ENCODE measurements around the gene IRX2. TPM values are rescaled to one million over a fixed set of nuclear protein-coding genes. Genes with fewer than 3 reads are reported as not detected.

Gene IRX2
- total and polyA plus RNA-seq, 9 donors: 0.04 to 0.46 (median 0.15) TPM; not detected in 4

DNA sequence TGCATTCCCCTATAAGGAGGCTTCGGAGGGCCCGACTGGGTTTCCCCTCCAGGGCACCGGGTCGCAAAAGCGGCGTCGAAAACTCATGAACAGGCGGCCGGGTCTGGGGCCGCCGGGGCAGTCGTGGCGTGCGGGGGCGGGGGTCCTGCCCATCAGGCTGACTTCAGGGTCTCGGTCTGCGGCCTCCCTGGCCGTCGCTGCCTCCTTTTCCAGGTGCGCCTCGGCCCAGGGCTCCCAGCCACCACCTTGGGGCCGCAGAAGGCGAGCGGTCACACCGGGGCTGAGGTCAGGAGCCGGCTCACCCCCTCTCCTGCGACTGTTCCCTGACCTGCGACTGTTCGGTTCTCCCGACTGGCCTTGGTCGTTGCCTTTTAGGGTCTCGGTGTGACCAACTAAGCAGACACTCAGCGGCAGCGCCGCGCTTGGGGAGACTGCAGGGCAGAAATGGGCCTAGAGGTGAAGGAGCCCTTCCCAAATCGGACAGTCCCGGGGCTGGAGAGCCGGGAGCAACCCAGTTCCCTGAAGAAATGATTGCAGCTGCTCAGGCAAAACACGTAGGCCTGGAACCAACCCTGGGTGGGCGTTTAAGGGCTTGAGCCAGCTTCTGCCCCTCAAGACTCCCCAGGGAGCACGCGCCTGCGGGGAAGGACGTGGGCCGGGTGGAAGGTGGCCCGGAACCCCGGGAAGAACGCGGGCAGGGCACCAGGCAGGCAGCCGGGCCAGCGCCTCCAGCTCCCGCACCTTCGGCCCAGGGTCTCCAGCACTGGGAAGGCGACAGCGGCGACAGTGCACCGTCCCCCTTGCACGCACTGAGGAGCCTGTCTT, 11.2 kb downstream of the IRX2 start:
- intact Hi-C loops (cut with DNase I): no loop called here
- TF ChIP-seq CTCF (IDR thresholded peaks at IDR 0.05) (no peak), POLR2A (IDR thresholded peaks at IDR 0.05) (no peak), EP300 (IDR thresholded peaks at IDR 0.05) (no peak)
- no peaks in the 10 kb centered on the region for H3K4me1 ChIP-seq (ENCODE audit: insufficient read depth)
- peaks cover 0 to 6% of the 10 kb centered on the region in 2 donors for H3K9me3 ChIP-seq
- WGBS, 3 donors: 7 to 21% (median 14%) methylated on average over 50 to 59 of the region's 59 CpGs
- no peak overlapping the region for H3K27ac ChIP-seq
- H3K27me3 ChIP-seq: no peaks in the 10 kb centered on the region
- H3K4me3 ChIP-seq: no peak overlapping the region
- no peaks in the 10 kb centered on the region for H3K36me3 ChIP-seq
- no peak for DNase-seq

DNA sequence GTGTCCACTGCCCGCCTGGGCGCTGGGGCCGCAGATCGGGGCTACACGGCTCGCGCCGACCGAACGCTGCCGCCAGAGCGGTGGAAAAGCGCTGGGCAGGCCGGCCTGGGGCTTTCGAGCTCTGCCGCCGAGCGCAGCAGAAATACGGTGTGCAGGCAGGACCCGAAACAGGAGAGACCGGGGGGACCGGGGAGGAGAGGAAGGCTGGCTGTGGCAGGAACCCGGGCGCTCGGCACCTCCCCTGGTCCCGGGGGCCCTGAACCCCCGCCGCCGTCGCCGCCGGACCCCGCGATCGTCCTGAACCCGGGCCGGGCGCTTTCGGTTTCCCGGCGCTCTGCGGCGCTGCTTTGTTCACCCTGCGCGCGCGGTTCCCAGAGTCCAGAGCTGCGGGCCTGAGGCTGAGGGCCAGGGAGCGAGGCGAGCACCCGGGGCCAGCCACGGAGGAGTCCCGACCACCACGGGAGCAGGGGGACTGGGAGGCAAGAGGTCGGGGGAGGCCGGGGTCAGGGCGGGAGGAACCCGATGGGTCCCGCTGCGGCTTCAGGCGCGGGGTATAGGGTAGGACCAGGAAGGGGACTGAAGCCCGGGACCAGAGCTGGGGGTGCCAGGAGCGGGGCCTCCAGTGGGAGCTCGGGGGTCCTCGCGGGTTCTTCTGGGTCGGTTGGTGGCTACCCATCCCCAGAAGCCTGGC, 12.0 kb downstream of the IRX2 start:
- intact Hi-C loops (cut with DNase I): no loop called here
- no peaks in the 10 kb centered on the region for H3K27me3 ChIP-seq

DNA sequence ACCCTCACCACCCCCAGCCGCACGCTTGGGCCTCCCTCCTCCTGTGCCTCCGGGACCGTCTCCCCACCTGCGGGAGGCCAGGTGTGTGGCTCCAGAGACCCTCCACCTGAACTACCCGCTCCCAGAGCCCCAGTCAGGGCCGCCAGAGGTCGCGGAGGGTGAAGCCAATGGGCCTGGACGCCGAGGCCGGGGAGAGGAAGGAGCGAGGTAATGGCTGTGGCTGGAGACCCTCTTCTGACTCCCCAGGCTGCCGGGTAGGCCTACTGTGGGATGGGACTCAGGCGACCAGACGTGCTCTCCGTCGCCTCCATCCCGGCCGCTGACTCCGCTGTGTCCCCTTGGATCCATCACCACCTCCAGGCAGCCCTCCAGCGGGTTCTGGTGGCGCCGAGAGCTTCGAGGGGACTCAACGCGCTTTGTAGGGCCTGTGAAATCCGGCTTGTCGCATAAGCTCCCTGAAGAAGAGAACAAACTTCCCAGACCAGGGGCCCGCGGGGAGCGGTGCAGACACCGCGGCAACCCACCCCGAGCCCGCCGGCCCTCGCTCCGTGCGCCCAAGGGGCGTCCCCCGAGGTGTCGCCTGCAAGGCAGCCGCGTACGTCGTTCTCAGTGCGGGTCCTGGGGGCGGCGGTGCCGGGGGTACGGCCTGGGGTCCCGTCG, 12.6 kb downstream of the IRX2 start:
- intact Hi-C loops (cut with DNase I): no loop called here

More for the DNA sequence above, 12.0 kb downstream of the IRX2 start:
- TF ChIP-seq POLR2A (IDR thresholded peaks at IDR 0.05) (no peak), EP300 (IDR thresholded peaks at IDR 0.05) (no peak), CTCF (IDR thresholded peaks at IDR 0.05) (no peak)
- Histone ChIP-seq H3K27ac (no peak overlapping the region), H3K4me1 (ENCODE audit: insufficient read depth) (no peaks in the 10 kb centered on the region), H3K9me3 (peaks cover 0 to 6% of the 10 kb centered on the region in 2 donors), H3K36me3 (no peaks in the 10 kb centered on the region), H3K4me3 (no peak overlapping the region)
- 1 to 2% (median 1%) methylated on average over 50 to 68 of the region's 68 CpGs for WGBS, 3 donors
- no peak for DNase-seq

More for the DNA sequence above, 12.6 kb downstream of the IRX2 start:
- no peaks in the 10 kb centered on the region for H3K27me3 ChIP-seq
- no peak overlapping the region for H3K27ac ChIP-seq
- peaks cover 0 to 6% of the 10 kb centered on the region in 2 donors for H3K9me3 ChIP-seq
- H3K36me3 ChIP-seq: no peaks in the 10 kb centered on the region
- no peak for DNase-seq
- H3K4me3 ChIP-seq: no peak overlapping the region
- WGBS, 3 donors: 4 to 6% (median 5%) methylated on average over 33 to 54 of the region's 54 CpGs
- no peak for TF ChIP-seq CTCF (IDR thresholded peaks at IDR 0.05)
- TF ChIP-seq POLR2A (IDR thresholded peaks at IDR 0.05): no peak
- TF ChIP-seq EP300 (IDR thresholded peaks at IDR 0.05): no peak
- no peaks in the 10 kb centered on the region for H3K4me1 ChIP-seq (ENCODE audit: insufficient read depth)

Data from ovary (tissue), 9 donors.